Activated CD4-positive, alpha-beta memory T cell treated with anti-CD3 and anti-CD28 coated beads for 36 hours (primary cell): ENCODE data around the gene FAM171A2. TPM values are rescaled to one million over a fixed set of nuclear protein-coding genes. Genes with fewer than 3 reads are reported as not detected.

Experiments used
- CTCF ChIA-PET: fragments of 350-600 bp; sonication (Branson Sonifier 250); formaldehyde crosslinking; loops from one replicate; lab custom pipeline; 2021; ENCODE audit warnings: antibody characterized with exemption, inconsistent platforms; lab: Charles Lee
- POLR2A ChIA-PET: fragments of 350-600 bp; sonication (Branson Sonifier 250); formaldehyde crosslinking; loops from one replicate; lab custom pipeline; 2021; ENCODE audit warnings: antibody characterized with exemption; lab: Charles Lee
- DNase-seq: peaks from one replicate; pipeline ENCODE4 v3.0.0-alpha.2; 2020
- H3K27ac Mint-ChIP-seq: one replicate; pipeline ENCODE4 v1.8.0; 2021; ENCODE audit warnings: mixed read lengths
- H3K27me3 Mint-ChIP-seq: one replicate; pipeline ENCODE4 v1.8.0; 2021; ENCODE audit warnings: mixed read lengths
- H3K36me3 Mint-ChIP-seq: one replicate; pipeline ENCODE4 v1.8.0; 2021; ENCODE audit warnings: mixed read lengths
- H3K4me1 Mint-ChIP-seq: one replicate; pipeline ENCODE4 v1.8.0; 2021; ENCODE audit warnings: low read depth, mixed read lengths
- H3K4me3 Mint-ChIP-seq: one replicate; pipeline ENCODE4 v1.8.0; 2021; ENCODE audit warnings: mild to moderate bottlenecking, mixed read lengths
- H3K9me3 Mint-ChIP-seq: one replicate; pipeline ENCODE4 v1.8.0; 2021; ENCODE audit warnings: mixed read lengths
- intact Hi-C: fragments of 100-400 bp; cut with micrococcal nuclease; formaldehyde crosslinking; loops from one replicate; pipeline ENCODE4 v1.15.1; 2023
- total RNA-seq, 2 experiments: library from RNA; stranded (reverse); gene quantifications; one replicate each; pipeline ENCODE4 v1.2.3, GENCODE V29; 2021

FAM171A2 gene
- total RNA-seq, 2 experiments from 2014 or later: 0.19 to 0.21 TPM

DNA sequence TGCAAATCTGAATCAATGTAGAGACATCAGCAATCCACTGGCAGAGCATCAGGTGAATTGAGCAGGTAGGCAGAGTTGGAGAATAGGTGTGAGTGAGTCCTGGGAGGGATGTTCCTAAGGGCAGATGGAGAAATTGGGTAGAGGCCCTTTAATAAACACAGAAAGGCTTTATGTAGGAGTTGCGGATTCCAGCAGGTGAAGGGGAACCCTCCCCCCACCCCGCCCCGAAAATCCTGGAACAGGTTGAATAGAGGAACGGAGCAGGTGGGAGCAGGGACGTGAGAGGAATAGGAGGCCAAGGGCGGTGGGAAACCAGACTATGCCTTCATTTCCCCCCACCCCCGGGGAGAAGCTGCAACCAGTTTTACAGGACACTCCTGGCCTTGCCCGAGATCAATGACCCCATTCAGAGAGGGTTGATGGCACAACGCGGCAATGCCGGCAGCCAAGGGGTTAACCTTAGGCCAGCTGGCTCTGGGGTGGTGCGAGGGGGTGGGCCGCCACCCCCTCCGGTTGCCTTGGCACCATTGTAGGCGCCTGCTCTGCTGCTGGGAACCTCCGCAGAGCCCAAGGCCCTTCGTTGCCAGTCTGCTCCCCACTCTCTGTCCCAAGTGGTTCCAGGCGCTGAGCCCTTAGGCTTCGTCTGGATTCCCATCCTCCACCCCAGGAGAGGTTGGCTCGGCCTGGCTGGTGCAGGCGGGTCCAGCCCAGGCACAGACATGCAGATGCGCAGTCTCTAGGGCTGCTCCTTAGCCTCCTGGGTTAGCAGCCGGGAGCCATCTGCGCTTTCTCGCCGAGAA is 56.1 kb downstream of the FAM171A2 start:
- ChIA-PET CTCF (interaction anchor here (0.7 to 1.1 kb wide), 4 partner anchors 17 to 98 kb away, joined by 3 to 6 read pairs (median 3); partner anchors contain the start of genes GRN and SLC25A39), POLR2A (no interaction called here)
- no peak overlapping the region for H3K27ac Mint-ChIP-seq
- H3K9me3 Mint-ChIP-seq: no peaks in the 10 kb centered on the region
- peaks cover 1% of the 10 kb centered on the region for H3K36me3 Mint-ChIP-seq
- no peak for DNase-seq
- intact Hi-C loops: loop anchor here (2.0 kb wide), 1 partner anchor 17 kb away; the partner anchor contains the start of gene SLC25A39
- H3K4me3 Mint-ChIP-seq: no peak overlapping the region
- H3K27me3 Mint-ChIP-seq: peaks cover 24% of the 10 kb centered on the region
- peaks cover 7% of the 10 kb centered on the region for H3K4me1 Mint-ChIP-seq

GRCh38 chr17:44304651-44305050 is 59.0 kb downstream of the FAM171A2 start:
- H3K9me3 Mint-ChIP-seq: no peaks in the 10 kb centered on the region
- no peak for DNase-seq
- no peak overlapping the region for H3K4me3 Mint-ChIP-seq
- H3K27ac Mint-ChIP-seq: no peak overlapping the region
- intact Hi-C loops: no loop called here
- H3K4me1 Mint-ChIP-seq: peaks cover 7% of the 10 kb centered on the region
- H3K27me3 Mint-ChIP-seq: peaks cover 31% of the 10 kb centered on the region
- H3K36me3 Mint-ChIP-seq: peaks cover 1% of the 10 kb centered on the region
- CTCF ChIA-PET: no interaction called here
- POLR2A ChIA-PET: no interaction called here

Other genes starting within 250 kb of the FAM171A2 start
- gene HDAC5, start 240.2 kb downstream of the FAM171A2 start, total RNA-seq: 10 to 100 TPM; 18.0 to 19.0 TPM
- gene HROB, start 221.9 kb downstream of the FAM171A2 start, total RNA-seq: 10 to 100 TPM; 17.9 to 19.8 TPM
- under 1 TPM in 1 of 2 experiments, not detected in 1; 0.19 TPM for gene ASB16, start 193.1 kb downstream of the FAM171A2 start, total RNA-seq
- 10 to 100 TPM; 21.8 to 21.9 TPM for gene TMUB2, start 176.9 kb downstream of the FAM171A2 start, total RNA-seq
- 10 to 100 TPM; 63.4 to 69.7 TPM for gene ATXN7L3, start 164.0 kb downstream of the FAM171A2 start, total RNA-seq
- 100 to 1,000 TPM; 112 to 118 TPM for gene UBTF, start 144.2 kb downstream of the FAM171A2 start, total RNA-seq
- gene SLC4A1, start 95.7 kb downstream of the FAM171A2 start, total RNA-seq: not detected
- not detected for gene RUNDC3A, start 55.3 kb downstream of the FAM171A2 start, total RNA-seq
- 100 to 1,000 TPM; 121 to 122 TPM for gene SLC25A39, start 39.0 kb downstream of the FAM171A2 start, total RNA-seq
- 10 to 100 TPM; 59.7 to 62.4 TPM for gene GRN, start 18.6 kb downstream of the FAM171A2 start, total RNA-seq
- 1 to 10 TPM; 1.0 to 1.4 TPM for gene ITGA2B, start 25.8 kb upstream of the FAM171A2 start, total RNA-seq
- 10 to 100 TPM; 38.5 to 40.8 TPM for gene GPATCH8, start 139.6 kb upstream of the FAM171A2 start, total RNA-seq
- not detected for gene FZD2, start 193.6 kb upstream of the FAM171A2 start, total RNA-seq